Fibroblast of pulmonary artery (primary cell): ENCODE measurements around the gene B3GAT1.

ENCODE experiments used
- DNase-seq: peaks from one replicate; pipeline ENCODE4 v3.0.0-alpha.2; 2010; ENCODE audit warnings: low read depth
- H3K4me3 ChIP-seq: replicated peaks from 2 replicates; pipeline ENCODE4 v1.5.1; 2011; ENCODE audit warnings: low read depth, mild to moderate bottlenecking, control low read depth, low read length, moderate library complexity
- CTCF ChIP-seq: IDR thresholded peaks from 2 replicates; pipeline ENCODE4 v1.5.1; 2011; ENCODE audit warnings: mild to moderate bottlenecking, control low read depth, low read length, inconsistent platforms; ENCODE audit errors: missing control alignments

Gene B3GAT1

GRCh38 chr11:134363161-134363560 is 48.9 kb downstream of the B3GAT1 start:
- no peak for TF ChIP-seq CTCF
- H3K4me3 ChIP-seq = no peak overlapping the region
- no peak for DNase-seq

- no peak overlapping the region for H3K4me3 ChIP-seq
- TF ChIP-seq CTCF = no peak
- DNase-seq = no peak
Measured at GRCh38 chr11:134362192-134362901, 49.7 kb downstream of the B3GAT1 start.

GRCh38 chr11:134361661-134362060 is 50.4 kb downstream of the B3GAT1 start:
- DNase-seq = no peak
- no peak for TF ChIP-seq CTCF
- no peak overlapping the region for H3K4me3 ChIP-seq

- peak; percentile 63 for DNase-seq
- TF ChIP-seq CTCF = peak; percentile 67
- no peak overlapping the region for H3K4me3 ChIP-seq
Measured at GRCh38 chr11:134360050-134360835, 51.8 kb downstream of the B3GAT1 start.

- TF ChIP-seq CTCF = no peak
- DNase-seq = no peak
- no peak overlapping the region for H3K4me3 ChIP-seq
Measured at GRCh38 chr11:134359646-134360045, 52.4 kb downstream of the B3GAT1 start.

GRCh38 chr11:134358856-134359490 is 53.1 kb downstream of the B3GAT1 start:
- no peak overlapping the region for H3K4me3 ChIP-seq
- no peak for DNase-seq
- TF ChIP-seq CTCF = no peak
